NCI-H446 treated with DMSO at 0.1 percent for 48 hours (cell line): ENCODE measurements around the gene PEX14.

Experiments
- DNase-seq: peaks from one replicate; lab custom pipeline; 2025; lab: John Stamatoyannopoulos, UW

Gene PEX14

DNA sequence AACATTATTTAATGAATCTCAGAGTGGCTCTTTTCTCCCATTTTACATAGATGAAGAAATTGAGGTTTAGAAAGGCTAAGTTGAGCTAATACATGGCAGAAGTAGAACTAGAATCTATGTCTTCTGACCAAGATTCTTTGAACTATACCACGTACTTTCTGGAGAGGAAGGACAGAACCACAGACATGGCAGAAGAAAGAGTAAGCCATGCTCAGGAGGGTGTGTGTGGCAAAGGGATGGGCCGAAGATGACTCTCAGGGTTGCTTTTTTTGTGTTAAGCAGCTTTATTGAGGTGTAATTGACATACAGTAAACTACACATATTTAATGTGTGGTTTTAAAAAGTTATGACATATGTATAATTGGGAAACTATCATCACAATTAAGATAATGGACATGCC is 69.5 kb downstream of the PEX14 start:
- no peak for DNase-seq

GRCh38 chr1:10546896-10547295 is 72.1 kb downstream of the PEX14 start:
- DNase-seq: no peak

DNA sequence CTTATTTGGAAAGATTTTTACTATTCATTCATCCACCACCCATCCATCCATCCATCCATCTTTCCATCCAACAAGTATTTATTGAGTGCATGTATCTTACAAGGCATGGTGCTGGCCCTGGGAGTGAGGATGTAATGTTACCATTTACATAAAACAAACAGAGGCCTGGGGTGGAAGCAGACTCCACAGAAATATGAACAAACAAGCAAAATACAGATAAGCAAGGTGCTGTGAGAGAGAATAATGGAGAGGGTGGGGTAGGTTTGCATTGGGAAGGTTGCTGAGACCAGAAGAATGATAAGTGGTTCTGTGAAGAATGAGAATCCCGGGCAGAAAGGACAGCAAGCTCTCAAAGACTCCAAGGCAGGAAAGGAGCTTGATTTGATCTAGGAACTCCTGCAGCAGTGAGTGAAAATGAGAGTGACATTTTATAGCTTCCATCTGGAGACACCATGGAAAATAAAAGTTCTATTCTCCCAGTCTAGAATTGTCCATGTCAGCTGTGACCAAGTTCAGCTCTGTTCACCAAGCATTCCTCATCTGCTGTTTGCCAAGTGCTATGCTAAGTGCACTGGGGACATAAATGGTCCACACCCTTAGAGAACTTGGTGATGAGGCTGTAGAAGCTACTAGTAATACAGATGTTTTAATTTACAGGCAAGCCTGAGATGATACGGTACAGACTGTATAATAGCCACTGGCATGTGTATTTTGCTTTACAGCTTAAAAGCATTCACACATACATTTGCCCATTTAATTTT is 75.3 kb downstream of the PEX14 start:
- no peak for DNase-seq

DNA sequence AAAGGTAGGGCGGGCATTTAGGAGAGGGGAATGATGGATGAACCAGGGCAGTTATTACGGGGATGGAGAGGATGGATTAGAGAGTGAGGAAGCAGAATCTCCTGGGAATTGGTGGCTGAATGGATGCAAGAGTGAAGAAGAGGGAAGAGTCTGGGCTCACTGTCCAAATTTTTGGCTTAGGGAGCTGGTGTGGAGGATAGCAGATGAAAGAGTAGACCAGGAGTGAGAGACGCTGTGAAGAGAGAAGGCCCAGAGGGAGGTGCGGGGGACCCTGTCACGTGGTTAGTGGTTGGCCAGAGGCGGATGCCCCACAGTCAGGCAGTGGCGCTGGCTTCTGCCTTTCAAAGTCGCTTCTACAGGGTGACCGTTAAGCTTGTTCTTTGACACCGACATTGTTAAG is 78.4 kb downstream of the PEX14 start:
- DNase-seq: no peak

GRCh38 chr1:10555635-10556429 is 81.1 kb downstream of the PEX14 start:
- DNase-seq: no peak

- no peak for DNase-seq
Measured at GRCh38 chr1:10556430-10557005, 81.8 kb downstream of the PEX14 start.

DNA sequence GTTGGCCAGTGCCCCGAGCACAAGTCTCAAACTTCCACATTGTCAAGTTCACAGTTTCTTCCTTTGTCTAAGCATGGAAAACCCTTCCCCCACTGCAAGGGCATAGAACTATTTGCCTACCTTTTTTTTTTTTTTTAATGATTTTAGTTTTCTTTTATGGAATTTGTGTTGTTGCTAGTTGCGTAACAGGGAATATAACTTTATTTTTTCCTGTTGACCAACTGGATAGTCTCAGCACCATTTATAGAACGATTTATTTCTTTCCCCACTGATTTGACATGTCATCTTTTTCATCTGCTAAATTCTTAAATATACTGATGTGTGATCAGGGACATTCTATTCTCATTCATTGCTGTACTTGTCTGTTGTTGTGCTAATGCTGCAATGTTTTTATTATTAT is 83.0 kb downstream of the PEX14 start:
- no peak for DNase-seq

DNA sequence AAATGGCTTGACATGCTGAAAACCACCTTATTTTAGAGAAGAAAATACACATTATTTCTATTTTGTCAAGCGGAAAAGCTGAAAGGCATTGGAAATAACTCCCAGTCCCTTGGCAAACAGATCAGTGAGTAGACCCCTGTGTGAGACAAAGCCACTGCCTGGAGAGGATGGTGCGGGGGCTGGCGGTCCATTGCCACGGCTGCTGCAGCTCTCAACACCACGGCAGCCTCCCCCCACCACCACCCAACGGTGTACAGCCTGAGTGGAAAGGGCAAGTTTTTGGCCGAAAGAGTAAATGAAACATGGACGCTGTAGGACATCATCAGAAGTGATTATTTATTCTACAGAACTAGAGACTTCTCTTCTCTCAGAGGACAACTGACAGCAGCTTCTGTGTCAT is 84.6 kb downstream of the PEX14 start:
- DNase-seq: no peak

DNA sequence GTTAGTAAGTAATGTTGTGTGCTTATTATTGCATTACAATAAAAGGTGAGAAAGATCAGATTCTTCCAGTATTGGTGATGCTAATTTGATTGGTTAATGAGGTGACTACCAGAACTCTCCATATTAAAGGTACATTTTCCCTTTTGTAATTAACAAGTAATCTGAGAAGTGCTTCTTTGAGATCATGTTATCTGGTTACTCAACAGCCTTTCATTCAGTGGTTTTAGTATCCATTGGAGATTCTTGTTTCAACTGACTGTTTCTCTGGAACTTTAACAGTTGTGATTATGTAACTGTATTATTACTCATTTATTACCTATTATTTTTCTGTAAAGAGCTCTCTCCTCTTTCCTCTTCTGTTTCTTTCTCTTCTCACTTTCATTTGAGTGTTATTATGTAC is 86.7 kb downstream of the PEX14 start:
- DNase-seq: no peak

DNA sequence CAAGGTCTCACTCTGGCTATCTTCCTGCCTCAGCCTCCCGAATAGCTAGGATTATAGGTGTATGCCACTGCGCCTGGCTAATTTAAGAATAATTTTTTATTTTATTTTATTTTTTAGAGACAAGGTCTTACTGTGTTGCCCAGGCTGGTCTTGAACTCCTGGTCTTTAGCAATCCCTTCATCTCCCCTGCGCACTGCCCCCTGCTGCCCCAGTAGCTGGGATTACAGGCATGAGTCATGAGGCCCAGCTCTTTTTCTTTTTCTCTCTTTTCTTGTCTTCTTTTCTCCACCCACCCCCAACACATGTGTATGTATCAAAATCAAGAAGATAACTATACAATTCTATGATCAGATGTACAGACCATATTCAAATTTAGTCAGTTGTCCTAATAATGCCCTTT is 87.2 kb downstream of the PEX14 start:
- no peak for DNase-seq

- DNase-seq: no peak
Measured at GRCh38 chr1:10564063-10564462, 89.3 kb downstream of the PEX14 start.

DNA sequence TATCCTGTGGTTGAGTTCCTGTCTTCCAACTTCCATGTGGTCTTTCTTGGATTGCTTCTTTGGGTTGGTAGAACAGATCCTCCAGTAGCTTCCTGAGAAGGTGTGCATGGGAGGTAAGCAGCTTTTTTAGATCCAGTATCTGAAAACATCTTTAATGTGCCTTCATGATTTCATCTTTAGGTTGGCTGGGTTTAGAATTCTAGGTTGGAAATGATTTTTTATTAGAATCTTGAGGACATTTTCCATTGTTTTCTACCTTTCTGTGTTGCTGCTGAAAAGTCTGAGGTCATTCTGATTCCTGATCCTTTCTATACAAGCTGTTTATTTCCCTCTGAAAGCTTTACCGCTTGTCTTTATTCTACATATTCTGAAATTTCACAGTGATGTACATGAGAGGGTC is 94.8 kb downstream of the PEX14 start:
- no peak for DNase-seq

DNA sequence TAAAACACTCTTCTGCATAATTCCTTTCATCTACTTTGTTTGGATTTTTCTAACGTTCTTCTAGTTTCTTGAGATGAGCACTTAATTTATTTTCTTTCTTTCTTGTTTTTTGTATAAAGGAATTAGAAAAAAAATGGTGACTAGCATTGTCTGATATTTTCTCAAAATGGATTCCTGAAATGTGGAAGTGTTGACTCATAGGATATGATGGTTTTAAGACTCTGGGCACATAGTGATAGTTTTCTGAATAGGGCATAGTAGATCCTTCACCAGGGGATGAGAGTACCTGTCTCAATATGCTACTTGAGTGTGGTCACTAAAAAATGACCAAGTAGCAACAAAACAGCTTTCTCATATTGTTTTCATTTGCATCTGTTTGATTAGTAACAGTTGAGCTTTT is 100.9 kb downstream of the PEX14 start:
- no peak for DNase-seq

DNA sequence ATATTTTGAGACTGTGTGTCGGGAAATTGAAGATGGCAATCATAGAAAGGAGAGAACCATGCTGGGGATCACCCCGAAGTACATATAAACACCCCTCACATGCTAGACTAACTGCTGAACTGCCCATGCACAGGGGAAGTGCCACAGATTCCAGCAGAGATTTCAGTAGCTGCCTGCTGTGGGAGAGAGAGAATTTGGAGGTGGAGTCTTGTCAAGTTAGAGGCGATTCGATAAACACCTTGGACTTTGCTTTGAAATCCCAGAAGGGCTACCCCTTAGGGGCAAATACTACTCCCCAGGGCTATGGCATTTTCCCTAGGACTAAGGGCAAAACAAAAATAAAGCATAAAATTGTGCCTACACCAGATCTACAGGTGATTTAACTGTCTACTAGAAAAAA is 103.3 kb downstream of the PEX14 start:
- no peak for DNase-seq

GRCh38 chr1:10583641-10584040 is 108.9 kb downstream of the PEX14 start:
- no peak for DNase-seq

GRCh38 chr1:10585242-10585641 is 110.5 kb downstream of the PEX14 start:
- no peak for DNase-seq

DNA sequence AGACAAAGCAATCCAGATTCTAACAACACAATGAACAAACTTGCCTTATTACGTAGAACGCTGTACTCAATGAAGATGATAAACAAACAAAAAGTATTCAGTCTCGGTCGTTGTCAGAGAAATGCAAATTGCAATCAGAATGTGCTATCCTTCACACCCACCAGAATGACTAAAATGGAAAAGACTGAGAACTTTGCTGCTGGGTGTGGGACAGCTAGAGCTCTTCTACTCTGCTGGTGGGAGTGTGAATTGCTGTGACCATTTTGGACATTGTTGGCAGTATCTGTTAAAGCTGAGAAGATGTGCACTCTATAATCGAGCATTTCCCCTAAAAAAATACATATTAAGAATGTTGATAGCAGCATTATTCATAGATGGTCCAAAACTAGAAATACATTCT is 111.4 kb downstream of the PEX14 start:
- no peak for DNase-seq

DNA sequence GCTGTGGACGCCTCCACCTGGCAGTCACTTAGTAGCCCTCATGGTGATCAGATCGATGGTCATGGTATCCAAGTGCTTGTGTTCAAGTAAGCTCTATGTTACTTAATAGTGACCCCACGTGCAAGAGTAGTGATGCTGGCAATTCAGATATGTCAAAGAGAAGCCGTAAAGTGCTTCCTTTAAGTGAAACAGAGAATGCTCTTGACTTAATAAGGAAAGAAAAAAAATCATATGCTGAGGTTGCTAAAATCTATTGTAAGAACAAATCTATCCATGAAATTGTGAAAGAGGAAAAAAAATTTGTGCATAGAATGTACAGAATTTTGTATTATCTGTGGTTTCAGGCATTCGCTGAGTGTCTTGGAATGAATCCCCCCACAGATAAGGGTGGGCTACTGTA is 113.9 kb downstream of the PEX14 start:
- DNase-seq: no peak

GRCh38 chr1:10589074-10589473 is 114.3 kb downstream of the PEX14 start:
- DNase-seq: no peak

DNA sequence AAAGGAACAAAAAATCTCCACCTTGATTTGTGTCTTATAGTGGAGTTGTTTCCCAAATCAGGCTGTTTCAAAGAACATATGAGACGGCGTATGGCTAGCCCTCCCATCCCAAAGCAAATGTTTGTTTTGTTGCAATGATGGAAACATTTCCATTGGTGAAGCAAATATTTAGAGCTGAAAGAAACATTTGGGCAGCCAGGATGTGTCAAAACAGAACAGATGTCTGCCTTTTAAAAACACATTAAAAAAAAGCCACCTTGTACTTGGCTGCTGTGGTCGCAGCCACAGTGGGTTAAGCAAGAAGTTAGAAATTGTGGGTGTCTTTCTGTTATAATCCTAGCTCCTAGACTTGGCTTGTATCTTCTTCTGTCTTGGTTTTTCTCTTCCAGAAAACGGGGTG is 116.3 kb downstream of the PEX14 start:
- DNase-seq: no peak

GRCh38 chr1:10592373-10592772 is 117.6 kb downstream of the PEX14 start:
- DNase-seq: no peak

DNA sequence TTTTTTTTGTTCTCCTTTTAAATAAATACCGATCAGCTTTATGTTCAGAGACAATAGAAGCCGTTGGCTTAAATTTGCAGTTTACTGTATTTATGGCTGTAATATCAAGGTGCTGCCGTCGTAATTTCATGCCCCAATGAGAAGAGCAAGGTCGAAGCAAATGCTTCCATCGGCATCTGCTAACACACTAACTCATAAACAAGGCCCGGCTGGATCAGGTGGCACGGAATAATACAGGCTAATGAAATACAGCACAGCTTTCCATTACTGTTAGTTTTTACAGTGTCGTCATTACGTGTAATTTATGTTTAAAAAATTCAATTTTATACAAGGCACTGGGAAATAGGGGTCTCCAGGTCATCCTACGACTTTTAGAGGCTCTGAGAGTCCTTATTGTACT is 119.0 kb downstream of the PEX14 start:
- no peak for DNase-seq

DNA sequence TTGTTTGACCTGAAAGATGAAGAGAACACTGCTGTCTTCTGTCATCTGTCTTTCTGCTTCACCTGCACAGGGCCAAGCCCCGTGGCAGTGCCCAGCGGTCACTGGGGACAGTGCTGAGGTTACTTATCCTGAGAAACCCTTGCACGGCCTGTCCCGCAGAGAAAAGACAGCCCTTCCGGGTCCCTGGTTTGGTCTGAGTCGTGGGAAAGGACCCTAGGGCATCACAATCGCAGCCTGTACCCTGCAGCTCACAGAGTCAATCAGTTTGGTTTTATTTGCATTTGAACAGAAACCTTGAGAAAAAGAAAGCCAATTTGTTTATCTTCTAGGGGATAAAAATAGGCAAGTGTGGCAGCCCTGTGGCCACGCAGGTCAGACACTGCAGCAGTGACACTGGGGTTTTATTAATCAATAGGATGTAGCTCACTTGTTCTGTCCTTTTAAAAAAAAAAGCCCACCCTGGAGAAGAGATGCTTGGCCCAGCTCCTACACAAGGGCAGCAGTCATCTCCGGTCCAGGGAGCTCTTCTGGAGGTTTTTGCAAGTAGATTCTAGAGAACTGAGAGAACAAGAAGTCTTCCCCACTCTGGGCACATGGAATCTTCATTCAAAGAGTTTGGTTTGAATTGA is 120.0 kb downstream of the PEX14 start:
- no peak for DNase-seq
